ENCODE measurements around the gene DEDD.

DEDD gene

GRCh38 chr1:161153176-161153575 is 20.7 kb upstream of the DEDD start:
- WGBS (ENCODE audit: insufficient coverage, insufficient read length): no CpG with 5 or more reads among the region's 9 CpGs
- Histone ChIP-seq H3K4me1 (ENCODE audit: control insufficient read depth, insufficient read depth, low read length) (no peaks in the 10 kb centered on the region), H3K4me3 (ENCODE audit: low read length) (no peak overlapping the region; the same call in 1 of the 2 replicates), H3K27me3 (ENCODE audit: control insufficient read depth, insufficient read depth, low read length) (no peaks in the 10 kb centered on the region), H3K9me3 (ENCODE audit: control insufficient read depth, insufficient read depth, low read length) (no peaks in the 10 kb centered on the region), H3K27ac (ENCODE audit: low read length) (no peak overlapping the region), H3K36me3 (ENCODE audit: control insufficient read depth, insufficient read depth, low read length) (peaks cover 3% of the 10 kb centered on the region; the same call in 1 of the 2 replicates)
- DNase-seq (ENCODE audit: low read depth, low spot score): no peak

- Histone ChIP-seq H3K36me3 (ENCODE audit: control insufficient read depth, insufficient read depth, low read length) (no peaks in the 10 kb centered on the region), H3K4me3 (ENCODE audit: low read length) (no peak overlapping the region), H3K9me3 (ENCODE audit: control insufficient read depth, insufficient read depth, low read length) (no peaks in the 10 kb centered on the region), H3K27ac (ENCODE audit: low read length) (no peak overlapping the region), H3K27me3 (ENCODE audit: control insufficient read depth, insufficient read depth, low read length) (no peaks in the 10 kb centered on the region), H3K4me1 (ENCODE audit: control insufficient read depth, insufficient read depth, low read length) (no peaks in the 10 kb centered on the region; the same call in 1 of the 2 replicates)
- no CpG with 5 or more reads among the region's 3 CpGs for WGBS (ENCODE audit: insufficient coverage, insufficient read length)
- no peak for DNase-seq (ENCODE audit: low read depth, low spot score)
Measured at GRCh38 chr1:161145832-161146231, 13.4 kb upstream of the DEDD start.

DNA sequence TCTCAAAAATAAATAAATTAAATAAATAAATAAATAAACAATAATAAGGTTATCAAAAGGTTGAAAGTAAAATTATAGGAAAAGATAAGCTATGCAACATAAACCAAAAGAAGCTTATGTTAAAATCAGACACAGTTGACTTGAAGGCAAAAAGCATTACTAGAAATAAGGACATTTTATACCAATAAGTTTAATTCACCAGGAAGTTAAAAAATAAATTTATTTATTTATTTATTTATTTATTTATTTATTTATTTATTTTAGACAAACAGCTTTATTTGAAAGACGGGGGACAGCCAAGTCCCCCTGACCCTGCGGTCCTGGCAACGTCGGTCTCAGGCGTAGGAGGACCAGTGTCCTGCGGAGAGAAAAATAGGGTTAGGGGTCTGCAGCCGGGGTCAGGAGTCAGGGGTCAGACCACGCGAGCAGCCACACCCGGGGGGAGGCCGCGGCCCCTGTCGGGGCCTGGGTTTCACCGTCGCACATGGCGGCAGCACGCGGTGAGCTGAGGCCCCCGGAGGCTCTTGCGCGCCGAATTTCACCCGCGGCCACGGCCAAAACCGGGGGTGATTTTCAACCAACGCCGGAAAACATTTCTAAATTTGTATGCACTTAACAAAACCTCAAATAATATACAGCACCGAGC is 8.4 kb upstream of the DEDD start:
- no peaks in the 10 kb centered on the region for H3K27me3 ChIP-seq (ENCODE audit: control insufficient read depth, insufficient read depth, low read length)
- no peak overlapping the region for H3K4me3 ChIP-seq (ENCODE audit: low read length)
- H3K36me3 ChIP-seq (ENCODE audit: control insufficient read depth, insufficient read depth, low read length): no peaks in the 10 kb centered on the region
- no peak for DNase-seq (ENCODE audit: low read depth, low spot score)
- WGBS (ENCODE audit: insufficient coverage, insufficient read length): no CpG with 5 or more reads among the region's 29 CpGs
- no peak overlapping the region for H3K27ac ChIP-seq (ENCODE audit: low read length)
- no peaks in the 10 kb centered on the region for H3K9me3 ChIP-seq (ENCODE audit: control insufficient read depth, insufficient read depth, low read length)
- H3K4me1 ChIP-seq (ENCODE audit: control insufficient read depth, insufficient read depth, low read length): no peaks in the 10 kb centered on the region; the same call in 1 of the 2 replicates

GRCh38 chr1:161139766-161140165 is 7.3 kb upstream of the DEDD start:
- WGBS (ENCODE audit: insufficient coverage, insufficient read length): no CpG with 5 or more reads among the region's 1 CpG
- no peak for DNase-seq (ENCODE audit: low read depth, low spot score)
- no peaks in the 10 kb centered on the region for H3K36me3 ChIP-seq (ENCODE audit: control insufficient read depth, insufficient read depth, low read length)

GRCh38 chr1:161138431-161138830 is 6.0 kb upstream of the DEDD start:
- Histone ChIP-seq H3K27ac (ENCODE audit: low read length) (no peak overlapping the region), H3K36me3 (ENCODE audit: control insufficient read depth, insufficient read depth, low read length) (no peaks in the 10 kb centered on the region), H3K9me3 (ENCODE audit: control insufficient read depth, insufficient read depth, low read length) (no peaks in the 10 kb centered on the region), H3K27me3 (ENCODE audit: control insufficient read depth, insufficient read depth, low read length) (no peaks in the 10 kb centered on the region), H3K4me1 (ENCODE audit: control insufficient read depth, insufficient read depth, low read length) (no peaks in the 10 kb centered on the region; the same call in 1 of the 2 replicates), H3K4me3 (ENCODE audit: low read length) (no peak overlapping the region)
- WGBS (ENCODE audit: insufficient coverage, insufficient read length): no CpG with 5 or more reads among the region's 1 CpG
- no peak for DNase-seq (ENCODE audit: low read depth, low spot score)

More at GRCh38 chr1:161139766-161140165, 7.3 kb upstream of the DEDD start:
- no peaks in the 10 kb centered on the region for H3K9me3 ChIP-seq (ENCODE audit: control insufficient read depth, insufficient read depth, low read length)
- H3K4me3 ChIP-seq (ENCODE audit: low read length): no peak overlapping the region
- no peaks in the 10 kb centered on the region for H3K27me3 ChIP-seq (ENCODE audit: control insufficient read depth, insufficient read depth, low read length)
- H3K4me1 ChIP-seq (ENCODE audit: control insufficient read depth, insufficient read depth, low read length): no peaks in the 10 kb centered on the region; the same call in 1 of the 2 replicates
- H3K27ac ChIP-seq (ENCODE audit: low read length): no peak overlapping the region

DNA sequence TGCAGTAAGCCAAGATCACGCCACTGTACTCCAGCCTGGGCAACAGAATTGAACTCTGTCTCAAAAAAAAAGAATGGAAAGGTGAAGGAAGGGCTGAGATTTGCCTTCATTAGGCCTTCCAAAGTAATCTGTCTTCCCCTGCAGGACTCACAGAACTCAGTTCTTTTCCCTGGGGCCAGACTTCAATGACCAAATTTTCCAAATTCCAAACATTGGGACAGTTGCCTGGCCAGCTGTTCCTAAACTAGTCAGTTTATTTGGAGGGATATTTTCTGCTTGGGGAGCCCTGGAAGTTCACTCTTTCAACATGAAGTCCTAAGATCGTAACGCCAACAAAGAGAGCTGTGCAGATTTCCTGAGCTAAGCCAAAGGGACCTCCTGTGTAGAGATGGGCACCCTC is 5.4 kb upstream of the DEDD start:
- Histone ChIP-seq H3K27ac (ENCODE audit: low read length) (no peak overlapping the region), H3K9me3 (ENCODE audit: control insufficient read depth, insufficient read depth, low read length) (no peaks in the 10 kb centered on the region), H3K36me3 (ENCODE audit: control insufficient read depth, insufficient read depth, low read length) (no peaks in the 10 kb centered on the region), H3K27me3 (ENCODE audit: control insufficient read depth, insufficient read depth, low read length) (no peaks in the 10 kb centered on the region), H3K4me1 (ENCODE audit: control insufficient read depth, insufficient read depth, low read length) (no peaks in the 10 kb centered on the region; the same call in 1 of the 2 replicates), H3K4me3 (ENCODE audit: low read length) (no peak overlapping the region)
- no peak for DNase-seq (ENCODE audit: low read depth, low spot score)
- no CpG with 5 or more reads among the region's 3 CpGs for WGBS (ENCODE audit: insufficient coverage, insufficient read length)

DNA sequence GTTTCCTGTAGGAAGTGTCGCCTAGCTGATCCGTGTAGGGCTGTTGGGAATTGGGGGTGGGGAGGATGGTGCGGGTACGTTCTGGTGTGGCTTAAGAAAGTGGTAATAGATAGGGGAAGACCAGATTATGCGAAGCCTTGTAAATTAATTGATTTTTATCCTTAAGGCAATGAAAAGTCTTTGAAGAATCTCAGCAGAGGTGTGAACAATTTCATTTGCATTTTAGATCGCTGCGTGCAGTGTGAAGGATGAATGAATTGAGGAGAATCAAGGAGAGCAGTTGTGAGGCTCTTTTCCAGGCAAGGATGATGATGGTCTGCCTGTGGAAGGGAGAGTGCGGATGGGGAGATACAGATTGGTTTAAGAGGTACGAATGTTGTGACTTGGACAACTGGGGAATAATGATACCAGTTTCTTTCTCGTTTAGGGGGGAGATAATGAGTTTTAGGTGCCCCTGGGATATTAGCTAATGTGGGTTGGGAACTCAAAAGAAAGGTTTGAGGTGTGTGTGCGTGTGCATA is 813 bp upstream of the DEDD start:
- Histone ChIP-seq H3K4me1 (ENCODE audit: control insufficient read depth, insufficient read depth, low read length) (no peaks in the 10 kb centered on the region), H3K4me3 (ENCODE audit: low read length) (peak overlapping the region; percentile 73; the same call in 1 of the 2 replicates), H3K36me3 (ENCODE audit: control insufficient read depth, insufficient read depth, low read length) (peaks cover 2% of the 10 kb centered on the region; the same call in 1 of the 2 replicates), H3K27me3 (ENCODE audit: control insufficient read depth, insufficient read depth, low read length) (no peaks in the 10 kb centered on the region), H3K27ac (ENCODE audit: low read length) (peak overlapping the region; percentile 22), H3K9me3 (ENCODE audit: control insufficient read depth, insufficient read depth, low read length) (no peaks in the 10 kb centered on the region)
- WGBS (ENCODE audit: insufficient coverage, insufficient read length): no CpG with 5 or more reads among the region's 11 CpGs
- DNase-seq (ENCODE audit: low read depth, low spot score): no peak

DNA sequence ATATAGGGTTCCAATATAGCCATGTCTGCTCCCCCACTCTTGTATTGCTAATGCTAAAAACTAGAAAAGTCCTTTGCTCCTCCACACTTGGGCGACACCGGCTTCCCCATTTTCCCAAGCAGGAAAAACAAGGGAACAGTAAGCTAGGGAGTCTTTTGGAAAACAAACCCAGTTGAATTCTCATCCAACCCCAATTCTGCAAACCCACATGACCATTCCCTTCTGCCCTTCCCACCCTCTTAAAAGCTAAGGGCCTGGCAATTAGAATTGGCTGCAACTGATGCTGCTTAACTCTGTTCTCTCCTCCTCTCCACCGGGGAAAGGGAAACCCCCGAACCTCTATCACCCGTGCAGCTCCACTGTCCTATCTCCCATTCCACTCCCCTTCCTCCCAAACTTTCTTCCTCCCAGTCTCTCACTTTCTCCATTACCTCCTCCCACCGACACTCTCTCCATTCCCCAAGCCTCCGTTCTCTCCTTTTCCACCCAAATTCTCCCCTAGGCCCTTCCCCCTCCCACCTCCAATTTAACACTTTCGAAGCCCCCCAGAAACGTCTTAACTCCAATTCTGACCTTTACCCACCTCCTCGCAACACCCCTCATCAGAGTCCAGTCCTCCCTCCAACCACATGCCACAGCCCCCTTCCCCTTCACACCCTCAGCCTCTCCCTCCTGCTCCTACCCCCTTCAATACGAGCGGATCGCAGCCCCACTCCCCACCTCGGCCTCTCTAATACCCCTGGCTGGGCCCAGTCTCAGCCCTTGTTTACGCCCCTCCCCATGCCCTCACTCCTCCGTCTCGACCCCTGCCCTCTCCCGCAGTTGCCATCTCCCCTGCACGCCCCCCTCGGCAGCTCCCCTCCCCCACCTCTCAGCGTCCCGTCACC is 701 bp downstream of the DEDD start:
- Histone ChIP-seq H3K36me3 (ENCODE audit: control insufficient read depth, insufficient read depth, low read length) (peaks cover 5% of the 10 kb centered on the region; the same call in 1 of the 2 replicates), H3K27me3 (ENCODE audit: control insufficient read depth, insufficient read depth, low read length) (no peaks in the 10 kb centered on the region), H3K4me3 (ENCODE audit: low read length) (peak overlapping the region; percentile 73; the same call in 1 of the 2 replicates), H3K9me3 (ENCODE audit: control insufficient read depth, insufficient read depth, low read length) (no peaks in the 10 kb centered on the region), H3K27ac (ENCODE audit: low read length) (no peak overlapping the region), H3K4me1 (ENCODE audit: control insufficient read depth, insufficient read depth, low read length) (no peaks in the 10 kb centered on the region)
- DNase-seq (ENCODE audit: low read depth, low spot score): no peak
- WGBS (ENCODE audit: insufficient coverage, insufficient read length): 100% methylated on average over 1 of the region's 22 CpGs

GRCh38 chr1:161130266-161130665 is 2.2 kb downstream of the DEDD start:
- Histone ChIP-seq H3K36me3 (ENCODE audit: control insufficient read depth, insufficient read depth, low read length) (peaks cover 5% of the 10 kb centered on the region; the same call in 1 of the 2 replicates), H3K27ac (ENCODE audit: low read length) (no peak overlapping the region), H3K4me3 (ENCODE audit: low read length) (no peak overlapping the region), H3K27me3 (ENCODE audit: control insufficient read depth, insufficient read depth, low read length) (no peaks in the 10 kb centered on the region), H3K4me1 (ENCODE audit: control insufficient read depth, insufficient read depth, low read length) (no peaks in the 10 kb centered on the region), H3K9me3 (ENCODE audit: control insufficient read depth, insufficient read depth, low read length) (no peaks in the 10 kb centered on the region)
- WGBS (ENCODE audit: insufficient coverage, insufficient read length): no CpG with 5 or more reads among the region's 1 CpG
- no peak for DNase-seq (ENCODE audit: low read depth, low spot score)

DNA sequence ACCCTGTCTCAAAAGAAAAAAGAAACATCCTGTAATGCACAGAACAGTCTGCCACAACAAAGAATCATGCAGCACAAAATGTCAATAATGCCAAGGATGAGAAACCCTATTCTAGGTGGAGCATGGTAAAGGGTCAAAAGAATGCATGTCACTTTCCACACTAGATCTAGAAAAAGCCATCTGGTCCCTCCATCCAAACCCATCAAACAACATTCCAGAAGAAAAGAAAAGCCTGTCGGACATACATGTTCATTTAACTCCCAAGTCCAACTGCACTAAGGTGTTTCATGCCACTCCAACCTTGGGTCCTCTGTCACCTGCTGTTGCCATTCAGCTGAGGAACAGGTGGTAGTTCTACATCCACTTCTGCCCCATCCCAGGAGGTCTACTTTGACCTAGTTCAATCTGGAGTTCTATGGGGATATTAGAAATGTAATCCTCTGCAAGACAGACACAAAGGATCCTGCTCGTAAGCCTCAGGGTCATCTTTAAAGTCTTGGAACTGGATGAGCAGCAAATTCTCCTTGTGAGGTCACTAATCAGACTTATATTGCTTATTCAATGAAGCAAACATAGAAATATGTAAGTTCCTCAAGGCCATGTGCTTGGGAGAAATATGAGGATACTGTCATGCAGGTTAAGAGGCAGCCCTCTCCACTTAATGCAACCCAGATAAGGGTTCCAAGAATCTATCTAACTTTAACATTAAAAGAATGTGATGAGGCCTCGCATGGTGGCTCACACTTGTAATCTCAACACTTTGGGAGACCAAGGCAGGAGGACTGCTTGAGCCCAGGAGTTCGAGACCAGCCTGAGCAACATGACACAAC is 3.7 kb downstream of the DEDD start:
- WGBS (ENCODE audit: insufficient coverage, insufficient read length): no CpG with 5 or more reads among the region's 4 CpGs
- Histone ChIP-seq H3K4me1 (ENCODE audit: control insufficient read depth, insufficient read depth, low read length) (no peaks in the 10 kb centered on the region), H3K27me3 (ENCODE audit: control insufficient read depth, insufficient read depth, low read length) (no peaks in the 10 kb centered on the region), H3K4me3 (ENCODE audit: low read length) (no peak overlapping the region), H3K36me3 (ENCODE audit: control insufficient read depth, insufficient read depth, low read length) (peaks cover 10% of the 10 kb centered on the region; the same call in 1 of the 2 replicates), H3K27ac (ENCODE audit: low read length) (no peak overlapping the region), H3K9me3 (ENCODE audit: control insufficient read depth, insufficient read depth, low read length) (no peaks in the 10 kb centered on the region)
- DNase-seq (ENCODE audit: low read depth, low spot score): no peak
